Gastroesophageal sphincter (tissue), 4 donors: ENCODE measurements around the gene DCBLD1. TPM values are rescaled to one million over a fixed set of nuclear protein-coding genes. Genes with fewer than 3 reads are reported as not detected.
A peak's percentile ranks its signal among the peaks of the same experiment; 100 is the strongest.

Source experiments
- ATAC-seq: fragments of 150-250 bp; one replicate; pipeline ENCODE4 v1.9.1; 2016; ENCODE audit warnings: mild to moderate bottlenecking, moderate library complexity
- H3K27ac ChIP-seq, 4 donors: fragments of 200-600 bp; sonication (generic) in 3 of 4; 1 replicate in 3 of 4; 2 replicates in 1 of 4; pipeline ENCODE4 v1.5.1; 2016 to 2019
- H3K27me3 ChIP-seq: fragments of 200-600 bp; sonication (generic); one replicate; pipeline ENCODE4 v1.5.1; 2019
- H3K36me3 ChIP-seq, 2 donors: fragments of 200-600 bp; sonication (generic); one replicate each; pipeline ENCODE4 v1.5.1; 2019; ENCODE audit warnings: control low read depth in 1 of 2
- H3K4me1 ChIP-seq, 3 donors: fragments of 200-600 bp; sonication (generic); 1 replicate in 2 of 3; 2 replicates in 1 of 3; pipeline ENCODE4 v1.5.1; 2016 to 2019; ENCODE audit warnings: control low read depth in 2 of 3
- H3K4me3 ChIP-seq, 2 donors: fragments of 200-600 bp; sonication (generic); one replicate each; pipeline ENCODE4 v1.5.1; 2019; ENCODE audit warnings: mild to moderate bottlenecking in 1 of 2, moderate library complexity in 1 of 2
- H3K9me3 ChIP-seq, 3 donors: fragments of 200-600 bp; sonication (generic); one replicate each; pipeline ENCODE4 v1.5.1; 2017 to 2019; ENCODE audit warnings: control low read depth in 2 of 3
- CTCF ChIP-seq, 4 experiments: fragments of 200-600 bp in 2 of 4; fragments of 450-650 bp in 2 of 4; sonication (generic) in 1 of 4; IDR thresholded peaks; one replicate each; pipeline ENCODE4 v1.5.1; 2017 to 2019; ENCODE audit warnings: antibody characterized with exemption in 4 of 4, mild to moderate bottlenecking in 2 of 4, moderate library complexity in 2 of 4
- EP300 ChIP-seq: sonication (generic); formaldehyde crosslinking; IDR thresholded peaks from one replicate; pipeline ENCODE4 v1.6.1; 2017; ENCODE audit warnings: antibody characterized with exemption, mild to moderate bottlenecking
- POLR2A ChIP-seq, 2 donors: fragments of 450-650 bp; IDR thresholded peaks; one replicate each; pipeline ENCODE4 v1.6.1; 2017; ENCODE audit warnings: antibody characterized with exemption in 2 of 2, mild to moderate bottlenecking in 2 of 2, moderate library complexity in 1 of 2
- POLR2AphosphoS5 ChIP-seq: sonication (generic); formaldehyde crosslinking; IDR thresholded peaks from one replicate; pipeline ENCODE4 v1.6.1; 2017; ENCODE audit warnings: antibody characterized with exemption
- WGBS, 2 donors: methylation state at CpG; one replicate each; pipeline ENCODE4 v1.1.5; 2018; ENCODE audit warnings: low coverage in 1 of 2; 5-methylcytosine and 5-hydroxymethylcytosine counted together
- total RNA-seq, 4 donors: library from RNA; depleted of rRNA; stranded (reverse); fragments of >200 nt; gene quantifications; one replicate each; pipeline ENCODE4 v1.1.0, GENCODE V29; 2016

The DCBLD1 gene
- total RNA-seq, 4 donors from 2014 or later, result 5.0 to 10.9 (median 8.3) TPM

- H3K36me3 ChIP-seq, result peaks cover 0 to 9% of the 10 kb centered on the region in 2 donors
- peak; percentile 41 for ATAC-seq
- H3K27me3 ChIP-seq, result no peaks in the 10 kb centered on the region
- TF ChIP-seq CTCF (IDR thresholded peaks at IDR 0.05) (peak; percentile 72 to 92 (median 86)), EP300 (no peak)
- H3K4me3 ChIP-seq, result no peak overlapping the region
- H3K4me1 ChIP-seq, result peaks cover 0 to 7% (median 0%) of the 10 kb centered on the region in 3 donors
- H3K27ac ChIP-seq, result no peak overlapping the region
- 3 to 19% methylated on average over 4 to 5 of the region's 5 CpGs for WGBS, 2 donors
- no peaks in the 10 kb centered on the region for H3K9me3 ChIP-seq
Observed at GRCh38 chr6:117555882-117556498, 73.5 kb downstream of the DCBLD1 start.

- WGBS, 2 donors, result 53 to 76% methylated on average over 2 to 3 of the region's 3 CpGs
- Histone ChIP-seq H3K4me3 (no peak overlapping the region), H3K9me3 (no peaks in the 10 kb centered on the region), H3K27me3 (no peaks in the 10 kb centered on the region), H3K36me3 (peaks cover 0 to 18% of the 10 kb centered on the region in 2 donors), H3K27ac (no peak overlapping the region), H3K4me1 (peaks cover 0 to 7% (median 0%) of the 10 kb centered on the region in 3 donors)
- no peak for TF ChIP-seq EP300
- no peak for TF ChIP-seq CTCF (IDR thresholded peaks at IDR 0.05)
- TF ChIP-seq POLR2A (IDR thresholded peaks at IDR 0.05), result no peak
- no peak for TF ChIP-seq POLR2AphosphoS5
- ATAC-seq, result no peak
Observed at GRCh38 chr6:117557951-117558350, 75.5 kb downstream of the DCBLD1 start.

GRCh38 chr6:117558818-117559217 is 76.3 kb downstream of the DCBLD1 start:
- 72 to 87% methylated on average over 3 of the region's 4 CpGs for WGBS, 2 donors
- no peaks in the 10 kb centered on the region for H3K27me3 ChIP-seq
- no peak for ATAC-seq
- no peak for TF ChIP-seq POLR2AphosphoS5
- TF ChIP-seq POLR2A (IDR thresholded peaks at IDR 0.05), result no peak
- no peak for TF ChIP-seq CTCF (IDR thresholded peaks at IDR 0.05)
- TF ChIP-seq EP300, result no peak
- H3K4me3 ChIP-seq, result no peak overlapping the region
- H3K27ac ChIP-seq, result no peak overlapping the region
- H3K36me3 ChIP-seq, result peaks cover 0 to 27% of the 10 kb centered on the region in 2 donors
- no peaks in the 10 kb centered on the region for H3K9me3 ChIP-seq
- peaks cover 0 to 7% (median 0%) of the 10 kb centered on the region in 3 donors for H3K4me1 ChIP-seq

GRCh38 chr6:117559299-117559698 is 76.8 kb downstream of the DCBLD1 start:
- H3K36me3 ChIP-seq, result peaks cover 0 to 30% of the 10 kb centered on the region in 2 donors
- peaks cover 0 to 7% (median 0%) of the 10 kb centered on the region in 3 donors for H3K4me1 ChIP-seq
- WGBS, 2 donors, result 65 to 80% methylated on average over 1 to 4 of the region's 4 CpGs
- ATAC-seq, result no peak
- H3K9me3 ChIP-seq, result no peaks in the 10 kb centered on the region
- no peaks in the 10 kb centered on the region for H3K27me3 ChIP-seq
- TF ChIP-seq CTCF (IDR thresholded peaks at IDR 0.05) (no peak), EP300 (no peak), POLR2AphosphoS5 (no peak), POLR2A (IDR thresholded peaks at IDR 0.05) (no peak)
- H3K4me3 ChIP-seq, result no peak overlapping the region
- H3K27ac ChIP-seq, result no peak overlapping the region

- no peak for ATAC-seq
- no peaks in the 10 kb centered on the region for H3K9me3 ChIP-seq
Observed at GRCh38 chr6:117561128-117561527, 78.7 kb downstream of the DCBLD1 start.

More at GRCh38 chr6:117561128-117561527, 78.7 kb downstream of the DCBLD1 start:
- peaks cover 0 to 47% of the 10 kb centered on the region in 2 donors for H3K36me3 ChIP-seq
- no peak overlapping the region for H3K4me3 ChIP-seq
- no peaks in the 10 kb centered on the region for H3K27me3 ChIP-seq
- TF ChIP-seq POLR2A (IDR thresholded peaks at IDR 0.05), result no peak
- no peak for TF ChIP-seq POLR2AphosphoS5
- no peak for TF ChIP-seq CTCF (IDR thresholded peaks at IDR 0.05)
- no peak for TF ChIP-seq EP300
- H3K4me1 ChIP-seq, result peaks cover 0 to 1% (median 0%) of the 10 kb centered on the region in 3 donors
- 72% methylated on average over 3 of the region's 3 CpGs; no CpG with 5 or more reads in 1 of the 2 donors for WGBS, 2 donors
- no peak overlapping the region for H3K27ac ChIP-seq
